Measurements from ENCODE around the gene STUM.
A peak's percentile ranks its signal among the peaks of the same experiment; 100 is the strongest.

STUM gene

GRCh38 chr1:226563666-226564065, 15.1 kb downstream of the STUM start:
- DNase-seq (ENCODE audit: low read depth) = no peak

GRCh38 chr1:226565476-226565875, 16.9 kb downstream of the STUM start:
- no peak for DNase-seq (ENCODE audit: low read depth)

GRCh38 chr1:226566234-226566633, 17.7 kb downstream of the STUM start:
- DNase-seq (ENCODE audit: low read depth) = no peak

- DNase-seq (ENCODE audit: low read depth) = no peak
Observed at GRCh38 chr1:226566760-226567159, 18.2 kb downstream of the STUM start.

- DNase-seq (ENCODE audit: low read depth) = no peak
Observed at GRCh38 chr1:226568077-226568831, 19.7 kb downstream of the STUM start.

GRCh38 chr1:226568975-226569741, 20.6 kb downstream of the STUM start:
- DNase-seq (ENCODE audit: low read depth) = no peak

GRCh38 chr1:226569879-226570547, 21.4 kb downstream of the STUM start:
- DNase-seq (ENCODE audit: low read depth) = peak; percentile 28

GRCh38 chr1:226571893-226572292, 23.3 kb downstream of the STUM start:
- no peak for DNase-seq (ENCODE audit: low read depth)

- DNase-seq (ENCODE audit: low read depth) = no peak
Observed at GRCh38 chr1:226572325-226572726, 23.8 kb downstream of the STUM start.

- DNase-seq (ENCODE audit: low read depth) = no peak
Observed at GRCh38 chr1:226574044-226574443, 25.5 kb downstream of the STUM start.

GRCh38 chr1:226574591-226575435, 26.2 kb downstream of the STUM start:
- no peak for DNase-seq (ENCODE audit: low read depth)

- no peak for DNase-seq (ENCODE audit: low read depth)
Observed at GRCh38 chr1:226575436-226575720, 26.8 kb downstream of the STUM start.

GRCh38 chr1:226575739-226576378, 27.3 kb downstream of the STUM start:
- DNase-seq (ENCODE audit: low read depth) = no peak

GRCh38 chr1:226576601-226577000, 28.0 kb downstream of the STUM start:
- DNase-seq (ENCODE audit: low read depth) = no peak

GRCh38 chr1:226577401-226578180, 29.0 kb downstream of the STUM start:
- no peak for DNase-seq (ENCODE audit: low read depth)

GRCh38 chr1:226578946-226579578, 30.5 kb downstream of the STUM start:
- no peak for DNase-seq (ENCODE audit: low read depth)

GRCh38 chr1:226579781-226580323, 31.3 kb downstream of the STUM start:
- DNase-seq (ENCODE audit: low read depth) = no peak

GRCh38 chr1:226580625-226581270, 32.2 kb downstream of the STUM start:
- DNase-seq (ENCODE audit: low read depth) = no peak

- no peak for DNase-seq (ENCODE audit: low read depth)
Observed at GRCh38 chr1:226581650-226582330, 33.2 kb downstream of the STUM start.
